ENCODE data around the gene NMB. TPM values are rescaled to one million over a fixed set of nuclear protein-coding genes. Genes with fewer than 3 reads are reported as not detected.

Gene NMB
- total RNA-seq, 4 donors from 2014 or later: 3.6 to 7.4 (median 5.1) TPM

DNA sequence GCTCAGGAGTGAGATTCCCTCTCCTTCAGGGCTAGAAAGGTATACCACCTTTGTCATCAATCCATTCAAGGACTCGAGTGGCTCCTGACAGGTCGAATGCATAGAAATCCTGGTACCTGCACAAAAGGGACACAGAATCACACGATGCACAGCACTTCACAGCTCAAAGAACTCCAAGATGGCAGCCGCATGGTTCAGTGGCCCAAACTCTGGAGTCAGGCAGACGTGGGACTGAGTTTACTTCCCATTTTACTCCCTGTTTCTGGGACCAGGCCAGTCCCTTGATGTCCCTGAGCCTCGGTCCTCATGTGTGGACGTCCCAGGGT, 4.5 kb downstream of the NMB start:
- peak overlapping the region; percentile 75 to 83 (median 78) for H3K4me3 ChIP-seq
- WGBS: 18% methylated on average over 7 of the region's 7 CpGs
- H3K9me3 ChIP-seq: no peaks in the 10 kb centered on the region
- H3K36me3 ChIP-seq: peaks cover 30 to 38% (median 36%) of the 10 kb centered on the region in 4 donors
- DNase-seq (ENCODE audit: extremely low spot score): no peak
- H3K4me1 ChIP-seq: peaks cover 44 to 69% (median 55%) of the 10 kb centered on the region in 4 donors
- intact Hi-C loops (cut with DNase I): no loop called here
- H3K27ac ChIP-seq (replicated peaks in 1 of 4): peak overlapping the region; percentile 83 to 91 (median 86)
- no peaks in the 10 kb centered on the region for H3K27me3 ChIP-seq
- TF ChIP-seq, protein P1, sequence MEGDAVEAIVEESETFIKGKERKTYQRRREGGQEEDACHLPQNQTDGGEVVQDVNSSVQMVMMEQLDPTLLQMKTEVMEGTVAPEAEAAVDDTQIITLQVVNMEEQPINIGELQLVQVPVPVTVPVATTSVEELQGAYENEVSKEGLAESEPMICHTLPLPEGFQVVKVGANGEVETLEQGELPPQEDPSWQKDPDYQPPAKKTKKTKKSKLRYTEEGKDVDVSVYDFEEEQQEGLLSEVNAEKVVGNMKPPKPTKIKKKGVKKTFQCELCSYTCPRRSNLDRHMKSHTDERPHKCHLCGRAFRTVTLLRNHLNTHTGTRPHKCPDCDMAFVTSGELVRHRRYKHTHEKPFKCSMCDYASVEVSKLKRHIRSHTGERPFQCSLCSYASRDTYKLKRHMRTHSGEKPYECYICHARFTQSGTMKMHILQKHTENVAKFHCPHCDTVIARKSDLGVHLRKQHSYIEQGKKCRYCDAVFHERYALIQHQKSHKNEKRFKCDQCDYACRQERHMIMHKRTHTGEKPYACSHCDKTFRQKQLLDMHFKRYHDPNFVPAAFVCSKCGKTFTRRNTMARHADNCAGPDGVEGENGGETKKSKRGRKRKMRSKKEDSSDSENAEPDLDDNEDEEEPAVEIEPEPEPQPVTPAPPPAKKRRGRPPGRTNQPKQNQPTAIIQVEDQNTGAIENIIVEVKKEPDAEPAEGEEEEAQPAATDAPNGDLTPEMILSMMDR (IDR thresholded peaks at IDR 0.05): no peak

GRCh38 chr15:84649706-84650105, 8.3 kb downstream of the NMB start:
- TF ChIP-seq, protein P1 (IDR thresholded peaks at IDR 0.05): no peak
- H3K27ac ChIP-seq (replicated peaks in 1 of 4): peak overlapping the region in 1 of 4 donors; percentile 18
- H3K4me1 ChIP-seq: peaks cover 28 to 47% (median 37%) of the 10 kb centered on the region in 4 donors
- intact Hi-C loops (cut with DNase I): no loop called here
- H3K36me3 ChIP-seq: peaks cover 66 to 76% (median 74%) of the 10 kb centered on the region in 4 donors
- no peak for DNase-seq (ENCODE audit: extremely low spot score)
- WGBS: 85% methylated on average over 2 of the region's 2 CpGs
- no peaks in the 10 kb centered on the region for H3K27me3 ChIP-seq
- no peak overlapping the region for H3K4me3 ChIP-seq
- no peaks in the 10 kb centered on the region for H3K9me3 ChIP-seq

DNA sequence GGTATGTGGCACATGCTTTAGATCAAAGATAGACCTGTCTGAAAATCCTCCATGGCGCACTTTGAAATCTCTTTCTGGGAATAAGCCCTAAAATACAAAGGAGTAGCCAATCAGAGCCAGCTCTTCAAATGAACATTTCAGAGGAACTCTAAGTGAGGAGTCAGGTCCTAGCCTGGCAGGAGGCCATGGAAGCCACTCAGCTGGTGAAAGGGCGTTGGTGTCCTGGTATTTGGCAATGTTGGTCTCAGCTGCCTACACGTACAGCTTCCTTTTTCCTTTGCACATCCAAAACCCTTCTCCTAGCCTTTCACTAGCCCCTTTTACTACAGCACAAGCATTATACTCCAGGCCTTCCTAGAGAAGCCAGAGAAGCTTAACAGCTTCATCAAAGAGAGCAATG, 9.5 kb downstream of the NMB start:
- 63% methylated on average over 3 of the region's 3 CpGs for WGBS
- H3K27me3 ChIP-seq: no peaks in the 10 kb centered on the region
- no peaks in the 10 kb centered on the region for H3K9me3 ChIP-seq
- no peak overlapping the region for H3K4me3 ChIP-seq
- peaks cover 26 to 43% (median 32%) of the 10 kb centered on the region in 4 donors for H3K4me1 ChIP-seq
- H3K27ac ChIP-seq (replicated peaks in 1 of 4): no peak overlapping the region
- no peak for DNase-seq (ENCODE audit: extremely low spot score)
- H3K36me3 ChIP-seq: peaks cover 67 to 88% (median 85%) of the 10 kb centered on the region in 4 donors
- TF ChIP-seq EP300 (IDR thresholded peaks at IDR 0.05) (no peak), POLR2AphosphoS5 (IDR thresholded peaks at IDR 0.05) (no peak), POLR2A (IDR thresholded peaks at IDR 0.05; ENCODE audit: low read depth) (no peak)
- TF ChIP-seq, protein P1 (IDR thresholded peaks at IDR 0.05): no peak
- intact Hi-C loops (cut with DNase I): no loop called here

DNA sequence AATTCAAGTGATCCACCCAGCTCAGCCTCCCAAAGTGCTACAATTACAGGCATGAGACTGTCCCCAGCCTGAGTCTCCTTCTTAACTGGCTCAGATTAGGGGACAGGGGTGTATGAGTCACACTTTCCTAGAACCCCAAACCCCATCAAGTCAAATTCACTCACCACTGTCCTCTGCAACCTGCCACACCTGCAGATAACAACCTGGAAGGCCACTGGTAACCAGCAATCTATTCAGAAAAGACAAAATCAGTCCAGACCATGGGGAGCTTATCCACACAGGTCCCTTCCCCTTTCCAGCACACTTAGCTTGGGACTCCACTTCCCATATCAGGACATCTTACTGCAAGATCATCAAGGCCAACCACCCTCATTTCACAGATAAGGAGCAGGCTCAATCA, 10.3 kb downstream of the NMB start:
- Histone ChIP-seq H3K27me3 (no peaks in the 10 kb centered on the region), H3K9me3 (no peaks in the 10 kb centered on the region), H3K4me3 (no peak overlapping the region), H3K36me3 (peaks cover 67 to 96% (median 92%) of the 10 kb centered on the region in 4 donors), H3K27ac (replicated peaks in 1 of 4) (no peak overlapping the region), H3K4me1 (peaks cover 18 to 35% (median 24%) of the 10 kb centered on the region in 4 donors)
- no peak for DNase-seq (ENCODE audit: extremely low spot score)
- TF ChIP-seq, protein P1 (IDR thresholded peaks at IDR 0.05): no peak
- TF ChIP-seq POLR2A (IDR thresholded peaks at IDR 0.05; ENCODE audit: low read depth) (no peak), EP300 (IDR thresholded peaks at IDR 0.05) (no peak), POLR2AphosphoS5 (IDR thresholded peaks at IDR 0.05) (no peak)
- intact Hi-C loops (cut with DNase I): no loop called here

DNA sequence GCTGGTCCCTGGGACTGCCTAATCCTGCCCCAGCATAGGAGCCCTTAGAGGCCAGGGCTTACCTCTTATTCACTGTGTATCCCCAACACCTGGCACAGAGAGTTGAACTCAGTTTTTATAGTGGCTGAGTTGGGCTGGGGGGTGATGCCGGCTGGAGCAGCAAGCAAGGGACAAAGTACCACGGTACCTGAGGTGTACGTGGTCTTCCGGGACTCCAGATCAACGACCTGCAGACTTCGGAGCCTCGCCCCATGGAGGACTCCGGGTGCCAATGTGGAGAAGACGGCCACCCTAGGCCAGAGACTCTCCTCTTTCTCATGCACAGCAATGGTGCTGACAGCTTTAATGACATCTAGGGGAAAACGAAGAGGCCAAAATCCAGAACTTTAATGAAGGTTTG, 12.0 kb downstream of the NMB start:
- no peak for TF ChIP-seq EP300 (IDR thresholded peaks at IDR 0.05)
- TF ChIP-seq, protein P1 (IDR thresholded peaks at IDR 0.05): no peak
- TF ChIP-seq POLR2A (IDR thresholded peaks at IDR 0.05; ENCODE audit: low read depth): no peak
- TF ChIP-seq POLR2AphosphoS5 (IDR thresholded peaks at IDR 0.05): no peak
- H3K4me1 ChIP-seq: peaks cover under 1 to 18% (median 11%) of the 10 kb centered on the region in 4 donors
- H3K9me3 ChIP-seq: no peaks in the 10 kb centered on the region
- intact Hi-C loops (cut with DNase I): no loop called here
- peaks cover 69 to 100% (median 96%) of the 10 kb centered on the region in 4 donors for H3K36me3 ChIP-seq
- 92% methylated on average over 10 of the region's 10 CpGs for WGBS
- H3K27me3 ChIP-seq: no peaks in the 10 kb centered on the region
- H3K27ac ChIP-seq (replicated peaks in 1 of 4): no peak overlapping the region
- H3K4me3 ChIP-seq: no peak overlapping the region
- no peak for DNase-seq (ENCODE audit: extremely low spot score)

All from esophagus muscularis mucosa (tissue), 4 donors.